Measurements from ENCODE around the gene ACVR2B.

DNA sequence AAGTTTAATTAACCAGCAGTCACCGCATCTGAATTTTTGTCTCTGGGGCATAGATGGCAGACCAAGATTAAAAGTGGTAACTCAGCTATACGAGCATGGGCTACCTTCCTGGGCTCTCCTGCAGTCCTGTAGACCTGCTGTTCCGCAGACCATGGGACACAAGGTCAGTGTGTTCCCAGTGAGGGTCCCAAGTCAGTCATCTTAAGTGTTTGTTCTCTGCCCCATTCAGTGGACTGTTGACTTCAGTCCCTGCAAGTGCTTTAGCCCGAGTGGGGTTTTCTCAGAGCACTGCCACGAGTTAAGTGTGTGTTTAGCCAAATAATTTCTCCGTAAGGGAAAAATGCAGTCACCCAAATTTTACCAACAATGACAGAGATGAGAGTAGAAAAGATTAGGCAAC is 37.5 kb downstream of the ACVR2B start:
- TF ChIP-seq, protein P1, sequence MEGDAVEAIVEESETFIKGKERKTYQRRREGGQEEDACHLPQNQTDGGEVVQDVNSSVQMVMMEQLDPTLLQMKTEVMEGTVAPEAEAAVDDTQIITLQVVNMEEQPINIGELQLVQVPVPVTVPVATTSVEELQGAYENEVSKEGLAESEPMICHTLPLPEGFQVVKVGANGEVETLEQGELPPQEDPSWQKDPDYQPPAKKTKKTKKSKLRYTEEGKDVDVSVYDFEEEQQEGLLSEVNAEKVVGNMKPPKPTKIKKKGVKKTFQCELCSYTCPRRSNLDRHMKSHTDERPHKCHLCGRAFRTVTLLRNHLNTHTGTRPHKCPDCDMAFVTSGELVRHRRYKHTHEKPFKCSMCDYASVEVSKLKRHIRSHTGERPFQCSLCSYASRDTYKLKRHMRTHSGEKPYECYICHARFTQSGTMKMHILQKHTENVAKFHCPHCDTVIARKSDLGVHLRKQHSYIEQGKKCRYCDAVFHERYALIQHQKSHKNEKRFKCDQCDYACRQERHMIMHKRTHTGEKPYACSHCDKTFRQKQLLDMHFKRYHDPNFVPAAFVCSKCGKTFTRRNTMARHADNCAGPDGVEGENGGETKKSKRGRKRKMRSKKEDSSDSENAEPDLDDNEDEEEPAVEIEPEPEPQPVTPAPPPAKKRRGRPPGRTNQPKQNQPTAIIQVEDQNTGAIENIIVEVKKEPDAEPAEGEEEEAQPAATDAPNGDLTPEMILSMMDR (conservative IDR thresholded peaks at IDR 0.05; ENCODE audit: low read length) = no peak
- TF ChIP-seq EZH2phosphoT487 (IDR thresholded peaks at IDR 0.05; ENCODE audit: borderline replicate concordance, low read depth, low read length) = no peak
